Lung microvascular endothelial cell (primary cell): ENCODE results near the gene TMPRSS11D. TPM values are rescaled to one million over a fixed set of nuclear protein-coding genes. Genes with fewer than 3 reads are reported as not detected.

ENCODE experiments used
- DNase-seq, 2 donors: peaks; one replicate each; pipeline versions ENCODE4 v3.0.0 to v3.0.0-alpha.2; 2010; ENCODE audit warnings: low read depth in 2 of 2
- total RNA-seq: library from RNA; depleted of rRNA; stranded (reverse); fragments of >200 nt; gene quantifications from 2 replicates; pipeline ENCODE4 v1.2.1, GENCODE V29; 2014

TMPRSS11D gene
- total RNA-seq, 1 donor from 2014 or later, result under 0.01 TPM

GRCh38 chr4:67891645-67892044 is 7.8 kb upstream of the TMPRSS11D start:
- DNase-seq, result no peak

GRCh38 chr4:67886281-67886680 is 2.5 kb upstream of the TMPRSS11D start:
- DNase-seq, result peak; percentile 68 to 89

- DNase-seq, result peak; percentile 57 to 94
Measured at GRCh38 chr4:67885762-67886161, 2.0 kb upstream of the TMPRSS11D start.

- DNase-seq, result no peak
Measured at GRCh38 chr4:67884701-67885100, 899 bp upstream of the TMPRSS11D start.

GRCh38 chr4:67883458-67883857 is 344 bp downstream of the TMPRSS11D start:
- no peak for DNase-seq

- DNase-seq, result no peak
Measured at GRCh38 chr4:67880866-67881610, 2.8 kb downstream of the TMPRSS11D start.

DNA sequence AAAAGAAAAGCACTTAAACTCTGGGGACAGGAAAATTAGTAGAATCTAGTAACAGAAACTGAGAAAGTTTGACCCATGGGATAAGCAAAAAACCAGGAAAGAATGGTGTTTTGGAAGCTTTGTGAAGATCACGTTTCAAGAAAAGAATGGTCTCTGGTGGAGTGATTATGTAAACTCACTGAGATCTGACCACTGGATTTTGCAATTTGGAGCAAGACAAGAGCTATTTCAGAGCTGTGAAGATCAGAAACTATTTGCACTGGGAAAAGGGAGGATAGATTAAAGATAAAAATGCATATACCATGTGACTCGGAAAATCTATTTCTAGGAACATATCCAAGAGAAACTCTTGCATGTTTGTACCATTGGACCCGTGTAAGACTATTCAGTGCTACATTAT is 4.3 kb downstream of the TMPRSS11D start:
- no peak for DNase-seq

DNA sequence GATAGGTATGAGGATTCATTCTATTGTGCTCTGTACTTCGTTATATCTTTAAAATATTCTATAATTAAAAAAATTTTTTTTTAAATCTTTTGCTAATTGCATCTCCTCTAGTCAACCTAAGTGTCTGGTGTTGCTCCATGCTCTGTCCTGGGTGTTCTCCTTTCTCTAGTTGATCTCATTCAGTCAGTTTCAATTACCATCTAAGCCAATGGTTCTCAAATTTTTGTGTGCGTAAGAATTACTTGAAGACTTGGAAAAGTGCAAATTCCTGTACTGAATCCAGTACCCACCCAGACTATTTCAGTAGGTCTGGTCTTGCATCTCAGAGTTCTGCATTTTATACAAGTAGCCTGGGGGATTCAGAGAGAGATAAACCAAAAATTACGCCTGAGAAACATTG is 6.7 kb downstream of the TMPRSS11D start:
- no peak for DNase-seq

DNA sequence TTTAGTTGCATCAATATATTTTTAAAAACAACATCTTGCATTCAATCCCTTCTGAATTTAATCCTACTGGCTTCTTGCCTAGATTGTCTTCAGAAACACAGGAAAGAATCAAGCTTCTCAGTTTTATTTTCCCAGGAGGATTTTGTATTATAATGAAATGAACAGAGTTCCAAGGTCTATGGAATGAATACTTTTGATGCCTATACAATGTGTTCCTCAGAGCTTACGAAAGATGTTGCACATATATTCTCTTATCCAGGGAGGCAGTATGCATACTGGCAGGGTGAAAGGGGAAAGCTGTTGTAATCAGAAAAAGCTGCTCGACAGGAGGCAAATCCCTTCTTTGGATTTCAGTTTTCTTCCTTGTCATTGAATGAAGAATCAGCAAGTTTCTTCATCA is 8.8 kb downstream of the TMPRSS11D start:
- DNase-seq, result no peak

- no peak for DNase-seq
Measured at GRCh38 chr4:67873116-67873515, 10.7 kb downstream of the TMPRSS11D start.

DNA sequence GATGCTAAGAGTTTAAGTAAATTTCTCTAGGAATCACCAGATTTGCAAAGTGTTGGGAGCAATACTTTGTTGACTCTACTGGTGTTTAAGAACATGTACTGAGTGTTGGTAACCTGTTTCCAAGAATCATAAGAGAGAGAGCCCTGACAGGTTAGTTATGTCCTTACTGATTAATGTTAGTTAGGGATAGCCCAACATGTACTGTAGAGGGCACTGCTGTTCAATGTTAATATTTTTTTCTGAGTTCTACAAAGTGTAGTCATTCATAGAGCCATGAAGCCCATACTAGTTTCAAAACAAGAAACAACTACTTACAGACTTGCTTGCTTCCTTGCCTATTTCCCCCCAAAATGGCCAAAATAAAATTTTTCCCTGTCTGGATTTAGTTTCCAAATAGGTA is 11.9 kb downstream of the TMPRSS11D start:
- peak; percentile 64 to 71 for DNase-seq

GRCh38 chr4:67869580-67870190 is 14.1 kb downstream of the TMPRSS11D start:
- DNase-seq, result no peak

DNA sequence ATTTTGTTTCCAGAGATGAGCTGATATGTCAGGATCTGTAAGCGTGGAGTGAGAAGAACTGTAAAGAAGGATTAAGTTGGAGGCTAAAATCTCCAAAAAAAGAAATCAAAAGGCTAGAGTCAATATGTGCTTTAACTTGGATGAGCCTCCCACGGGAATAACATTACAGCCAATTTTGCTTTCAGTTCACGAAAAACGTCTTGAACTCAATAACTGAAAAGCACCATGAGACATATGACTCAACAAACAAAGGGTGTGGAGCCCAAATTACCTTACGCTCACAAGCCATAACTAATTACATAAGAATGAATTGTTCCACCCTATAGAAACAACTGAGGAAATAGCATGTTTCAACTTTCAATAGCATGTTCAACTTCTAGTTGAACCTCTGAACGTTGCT is 22.3 kb downstream of the TMPRSS11D start:
- no peak for DNase-seq

DNA sequence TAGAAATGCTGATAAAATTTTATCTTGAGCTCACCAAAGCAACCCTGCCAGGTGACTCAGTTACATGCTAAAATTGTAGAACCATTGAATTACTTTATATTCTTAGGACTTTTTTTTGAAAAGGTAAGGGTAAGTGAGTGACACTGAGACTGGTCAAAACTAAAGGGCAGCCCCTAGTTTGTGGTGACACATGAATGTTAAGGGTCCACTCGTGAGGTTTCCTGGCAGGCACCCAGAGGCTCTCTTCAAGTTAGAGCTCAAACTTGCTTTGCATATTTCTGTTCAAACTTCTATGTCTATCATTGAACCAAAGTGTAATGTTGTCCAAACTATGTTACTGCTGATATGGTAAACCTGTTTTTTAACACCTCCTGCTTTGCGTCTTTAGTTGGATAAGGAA is 30.5 kb downstream of the TMPRSS11D start:
- DNase-seq, result no peak

DNA sequence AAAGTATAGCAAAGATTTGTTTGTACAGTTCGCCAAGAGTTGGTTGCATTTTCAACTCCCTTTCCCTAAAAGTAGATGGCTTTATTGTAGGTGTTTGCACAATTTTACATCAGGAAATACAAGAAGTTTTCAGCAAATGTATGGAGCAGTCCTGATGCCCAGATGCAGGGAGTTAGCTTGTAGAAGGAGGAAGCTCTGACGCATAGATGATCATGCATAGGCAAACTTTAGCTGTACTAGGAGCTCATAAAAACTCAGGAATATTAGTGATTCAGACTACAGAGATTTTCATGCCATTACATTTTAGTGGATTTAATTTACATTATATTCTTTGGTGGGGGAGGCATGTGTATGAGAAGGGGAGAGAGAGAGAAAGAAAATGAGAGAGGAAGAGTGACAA is 62.9 kb downstream of the TMPRSS11D start:
- DNase-seq, result no peak

DNA sequence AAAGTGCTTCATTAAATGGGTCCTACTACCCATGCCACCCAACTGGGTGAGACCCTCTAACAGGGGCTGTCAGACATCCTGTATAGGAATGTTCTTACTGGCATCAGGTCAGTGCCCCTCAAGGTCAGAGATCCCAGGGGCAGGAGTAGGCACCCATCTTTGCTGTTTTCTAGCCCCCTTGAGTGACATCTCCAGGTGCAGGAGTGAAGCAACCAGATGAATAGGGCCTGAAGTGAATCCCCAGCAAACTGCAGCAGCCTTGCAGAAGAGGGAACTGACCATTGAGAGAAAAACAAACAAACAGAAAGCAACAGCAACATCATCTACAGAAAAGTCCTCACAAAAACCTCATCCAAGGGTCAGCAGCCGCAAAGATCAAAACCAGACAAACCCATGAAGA is 73.8 kb downstream of the TMPRSS11D start:
- DNase-seq, result no peak

DNA sequence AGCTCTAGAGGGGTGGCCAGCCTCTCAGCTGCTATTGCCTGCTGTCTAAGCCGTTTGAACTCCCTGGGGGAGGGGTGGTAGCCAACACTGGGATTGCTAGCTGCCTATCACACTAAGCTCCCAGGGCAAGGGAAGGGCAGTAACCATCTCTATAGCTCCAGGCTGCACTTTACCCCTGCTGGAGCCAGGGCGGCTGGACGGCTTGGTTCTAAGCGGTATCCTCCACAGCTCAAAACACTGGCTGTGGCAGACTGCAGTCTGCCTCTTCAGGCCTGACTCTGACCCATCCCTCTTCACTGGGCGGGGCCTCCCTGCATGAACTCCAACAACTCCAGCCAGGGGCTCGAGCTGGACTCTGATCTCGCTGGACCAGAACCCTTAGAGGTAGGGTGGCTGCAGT is 74.3 kb downstream of the TMPRSS11D start:
- no peak for DNase-seq

GRCh38 chr4:67796810-67797209 is 87.0 kb downstream of the TMPRSS11D start:
- DNase-seq, result no peak

DNA sequence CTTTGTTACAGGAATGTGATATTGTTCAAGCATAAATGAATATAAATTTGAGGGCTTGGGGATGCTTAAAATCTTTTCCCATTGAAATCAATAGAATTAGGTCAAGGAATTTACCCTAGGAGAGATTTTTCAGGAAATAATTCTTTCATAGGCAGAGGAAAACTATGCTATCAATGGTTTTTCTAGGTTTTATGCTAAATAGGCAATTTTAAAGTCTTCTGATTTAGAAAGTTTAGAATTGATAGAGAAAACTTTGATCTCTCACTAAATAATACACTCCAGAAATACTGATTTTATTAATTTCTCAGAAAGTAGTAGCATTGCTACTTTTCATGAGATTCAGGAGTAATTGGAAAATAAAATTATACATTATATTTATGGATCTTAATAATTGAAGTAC is 93.1 kb downstream of the TMPRSS11D start:
- no peak for DNase-seq

GRCh38 chr4:67787311-67787710 is 96.5 kb downstream of the TMPRSS11D start:
- DNase-seq, result no peak

DNA sequence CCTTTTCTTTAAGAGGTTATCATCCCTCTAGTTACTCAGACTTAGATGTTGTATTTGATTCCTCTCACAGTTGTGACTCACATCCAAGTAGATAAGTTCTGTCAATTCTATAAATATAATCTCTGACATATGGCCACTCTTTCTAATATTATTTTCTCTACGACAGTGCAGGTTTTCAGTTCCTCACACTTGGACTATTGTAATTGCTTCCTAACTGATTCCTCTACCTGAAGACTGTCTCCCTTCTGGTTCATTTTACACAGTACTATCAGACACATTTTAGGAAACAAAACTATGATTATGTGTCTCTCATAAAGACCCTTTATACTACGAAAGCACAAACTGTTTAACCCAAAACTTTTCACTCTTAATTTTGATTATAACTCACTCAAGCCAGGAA is 98.3 kb downstream of the TMPRSS11D start:
- DNase-seq, result no peak

DNA sequence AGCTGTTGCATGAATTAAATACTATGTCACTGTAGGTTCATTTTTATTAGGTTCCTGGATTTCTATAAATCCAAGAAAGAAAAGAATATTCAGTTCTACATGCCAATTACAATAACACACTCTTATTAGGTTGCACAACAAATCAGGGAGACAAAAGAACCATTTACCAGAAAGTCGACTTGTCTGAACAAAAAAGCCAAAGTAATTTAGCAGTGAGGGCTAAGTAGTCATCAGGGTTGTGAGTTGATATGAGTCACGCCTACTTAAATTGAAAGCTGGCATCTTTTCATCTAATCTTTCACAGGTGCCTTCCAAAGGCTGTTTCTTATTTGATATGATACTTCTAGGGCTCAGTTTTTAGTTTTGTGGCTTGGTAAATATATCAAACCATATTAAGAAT is 104.2 kb downstream of the TMPRSS11D start:
- DNase-seq, result no peak

- DNase-seq, result no peak
Measured at GRCh38 chr4:67776746-67777145, 107.1 kb downstream of the TMPRSS11D start.
